SK-N-SH (cell line): ENCODE results near the gene TKTL2. TPM values are rescaled to one million over a fixed set of nuclear protein-coding genes. Genes with fewer than 3 reads are reported as not detected.

Source experiments
- CTCF ChIA-PET: fragments of 300-600, 350-600 bp; formaldehyde crosslinking; extraction: SDS; loops from one replicate; lab custom pipeline; 2021; lab: Yijun Ruan, JAX
- POLR2A ChIA-PET: fragments of 350-600 bp; sonication (Branson Sonifier 250); formaldehyde crosslinking; extraction: SDS; loops from one replicate; lab custom pipeline; 2020; ENCODE audit warnings: antibody characterized with exemption, inconsistent platforms; lab: Yijun Ruan, JAX
- DNase-seq: peaks from one replicate; pipeline ENCODE4 v3.0.0; 2012
- H2AFZ ChIP-seq: fragments of 200-600 bp; sonication (generic); 2 replicates; pipeline ENCODE4 v1.8.1; 2016; ENCODE audit warnings: antibody characterized with exemption, mild to moderate bottlenecking, low read depth
- H3F3A ChIP-seq: fragments of 200-600 bp; sonication (generic); replicated peaks from 2 replicates; pipeline ENCODE3; 2016; ENCODE audit warnings: antibody characterized with exemption, mild to moderate bottlenecking; ENCODE audit not compliant: insufficient read depth
- H3K27ac ChIP-seq, 2 experiments: fragments of 200-500 bp in 1 of 2; fragments of 200-600 bp in 1 of 2; sonication (Bioruptor generic) in 1 of 2; sonication (generic), shearing (Covaris generic) in 1 of 2; 2 replicates each; pipeline versions ENCODE4 v1.5.1 to v1.6.1; 2014 to 2016; ENCODE audit warnings: low read depth in 2 of 2, inconsistent platforms in 1 of 2, low read length in 1 of 2, mild to moderate bottlenecking in 1 of 2, mixed read lengths in 1 of 2
- H3K27me3 ChIP-seq: fragments of 200-600 bp; sonication (generic), shearing (Covaris generic); 2 replicates; pipeline ENCODE4 v1.6.1; 2016; ENCODE audit warnings: mixed run types; ENCODE audit not compliant: insufficient read depth
- H3K36me3 ChIP-seq, 2 experiments: fragments of 200-500 bp in 1 of 2; fragments of 200-600 bp in 1 of 2; sonication (Bioruptor generic) in 1 of 2; sonication (generic) in 1 of 2; replicated peaks in 1 of 2; 2 replicates each; pipeline versions ENCODE3 to v1.5.1; 2014 to 2016; ENCODE audit warnings: low read length in 1 of 2, mild to moderate bottlenecking in 1 of 2; ENCODE audit not compliant: insufficient read depth in 2 of 2, control insufficient read depth in 1 of 2
- H3K4me1 ChIP-seq, 2 experiments: fragments of 200-500 bp in 1 of 2; fragments of 200-600 bp in 1 of 2; sonication (Bioruptor generic) in 1 of 2; sonication (generic), shearing (Covaris generic) in 1 of 2; 2 replicates each; pipeline versions ENCODE4 v1.5.1 to v1.6.1; 2014 to 2016; ENCODE audit warnings: low read depth in 1 of 2, low read length in 1 of 2, mixed run types in 1 of 2; ENCODE audit not compliant: insufficient read depth in 2 of 2, control insufficient read depth in 1 of 2
- H3K4me2 ChIP-seq: fragments of 200-600 bp; sonication (generic), shearing (Covaris generic); 2 replicates; pipeline ENCODE4 v1.6.1; 2017; ENCODE audit warnings: mixed run types
- H3K4me3 ChIP-seq, 2 experiments: fragments of 200-500 bp in 1 of 2; fragments of 200-600 bp in 1 of 2; sonication (Bioruptor generic) in 1 of 2; sonication (generic), shearing (Covaris generic) in 1 of 2; 2 replicates each; pipeline versions ENCODE4 v1.5.1 to v1.8.1; 2014 to 2016; ENCODE audit warnings: low read depth in 2 of 2, inconsistent platforms in 1 of 2, low read length in 1 of 2, mild to moderate bottlenecking in 1 of 2, mixed read lengths in 1 of 2, moderate library complexity in 1 of 2
- H3K79me2 ChIP-seq: fragments of 200-600 bp; sonication (generic); 2 replicates; pipeline ENCODE4 v1.8.1; 2017; ENCODE audit warnings: mild to moderate bottlenecking; ENCODE audit not compliant: insufficient read depth
- H3K9ac ChIP-seq: fragments of 200-600 bp; sonication (generic); 2 replicates; pipeline ENCODE4 v1.6.1; 2017; ENCODE audit warnings: mixed run types
- H3K9me2 ChIP-seq: fragments of 200-600 bp; sonication (generic); 2 replicates; pipeline ENCODE4 v1.6.1; 2017; ENCODE audit warnings: mixed run types
- H3K9me3 ChIP-seq: fragments of 200-600 bp; sonication (generic); 2 replicates; pipeline ENCODE4 v1.6.1; 2017; ENCODE audit warnings: mixed run types, mild to moderate bottlenecking, moderate library complexity
- H4K20me1 ChIP-seq: fragments of 200-600 bp; sonication (generic); 2 replicates; pipeline ENCODE4 v1.6.1; 2017; ENCODE audit warnings: mild to moderate bottlenecking, mixed run types; ENCODE audit not compliant: insufficient read depth
- CHD2 ChIP-seq: fragments of 150-350 bp; IDR thresholded peaks from 2 replicates; pipeline ENCODE4 v1.6.1; 2018; ENCODE audit warnings: low read length; ENCODE audit not compliant: partially characterized antibody
- ELF1 ChIP-seq: IDR thresholded peaks from 2 replicates; pipeline ENCODE4 v1.4.0; 2012
- EZH2phosphoT487 ChIP-seq: fragments of 200-600 bp; sonication (generic); IDR thresholded peaks from 2 replicates; pipeline ENCODE4 v1.6.1; 2017; ENCODE audit warnings: low read depth, mixed run types, mild to moderate bottlenecking, antibody characterized with exemption, moderate library complexity, borderline replicate concordance
- FOSL2 ChIP-seq: IDR thresholded peaks from 2 replicates; pipeline ENCODE4 v1.4.0; 2012; ENCODE audit warnings: low read depth, mild to moderate bottlenecking, moderate library complexity, borderline replicate concordance
- FOXJ3 ChIP-seq: sonication (generic); formaldehyde crosslinking; IDR thresholded peaks from 2 replicates; pipeline ENCODE4 v1.5.1; 2020; ENCODE audit warnings: mild to moderate bottlenecking, missing genetic modification reagents
- FOXM1 ChIP-seq: IDR thresholded peaks from 2 replicates; pipeline ENCODE4 v1.4.0; 2012; ENCODE audit warnings: low read depth, mild to moderate bottlenecking
- GATA2 ChIP-seq: sonication (generic); formaldehyde crosslinking; IDR thresholded peaks from 2 replicates; pipeline ENCODE4 v1.5.0; 2020; ENCODE audit warnings: mild to moderate bottlenecking, missing genetic modification reagents
- MAX ChIP-seq: IDR thresholded peaks from 2 replicates; pipeline ENCODE4 v1.4.0; 2012; ENCODE audit warnings: low read depth
- MEF2A ChIP-seq: IDR thresholded peaks from 2 replicates; pipeline ENCODE4 v1.4.0; 2012; ENCODE audit warnings: low read depth, borderline replicate concordance
- MXI1 ChIP-seq: IDR thresholded peaks from 2 replicates; pipeline ENCODE4 v1.6.1; 2012; ENCODE audit warnings: mild to moderate bottlenecking, low read depth, low read length, improper control_type of control experiment
- NFIC ChIP-seq: IDR thresholded peaks from 2 replicates; pipeline ENCODE4 v1.4.0; 2012; ENCODE audit warnings: borderline replicate concordance
- RAD21 ChIP-seq: IDR thresholded peaks from 2 replicates; pipeline ENCODE4 v1.6.1; 2012; ENCODE audit warnings: mild to moderate bottlenecking, low read length
- RCOR1 ChIP-seq: fragments of 150-350 bp; IDR thresholded peaks from 2 replicates; pipeline ENCODE4 v1.6.1; 2017; ENCODE audit warnings: antibody characterized with exemption, low read length
- REST ChIP-seq: IDR thresholded peaks from 2 replicates; pipeline ENCODE4 v1.6.1; 2012; ENCODE audit warnings: mild to moderate bottlenecking, low read depth, low read length, moderate library complexity
- RFX5 ChIP-seq: IDR thresholded peaks from 2 replicates; pipeline ENCODE4 v1.6.1; 2012; ENCODE audit warnings: mild to moderate bottlenecking, improper control_type of control experiment, low read length
- USF2 ChIP-seq: fragments of 150-350 bp; IDR thresholded peaks from 2 replicates; pipeline ENCODE4 v1.6.1; 2017; ENCODE audit warnings: antibody characterized with exemption, low read length, low read depth, borderline replicate concordance
- YY1 ChIP-seq: IDR thresholded peaks from 2 replicates; pipeline ENCODE4 v1.4.0; 2012; ENCODE audit warnings: low read depth, mild to moderate bottlenecking
- WGBS: methylation state at CpG from one replicate; pipeline ENCODE4 v1.1.6; 2017; ENCODE audit warnings: low lambda C conversion rate; 5-methylcytosine and 5-hydroxymethylcytosine counted together
- polyA plus RNA-seq, 3 experiments: library from polyadenylated mRNA; depleted of rRNA; stranded (reverse); fragments of >200 nt; gene quantifications; 2 replicates each; pipeline ENCODE4 v1.2.3, GENCODE V29; 2012
- TF ChIP-seq, protein P1 (sequence below): IDR thresholded peaks from 2 replicates; pipeline ENCODE4; 2012

The TKTL2 gene
- polyA plus RNA-seq, 1 of the 3 experiments (the other 2 are of a cell fraction) = not detected

- DNase-seq = no peak
Observed at GRCh38 chr4:163476761-163477438, 3.3 kb upstream of the TKTL2 start.

More at GRCh38 chr4:163476761-163477438, 3.3 kb upstream of the TKTL2 start:
- H3K4me1 ChIP-seq = no peaks in the 10 kb centered on the region
- WGBS = 26% methylated on average over 5 of the region's 5 CpGs
- TF ChIP-seq CHD2 (no peak), FOXM1 (no peak), RCOR1 (no peak), REST (no peak), USF2 (no peak), FOXJ3 (no peak), MAX (no peak), MEF2A (no peak), ELF1 (no peak), RFX5 (no peak), YY1 (no peak), EZH2phosphoT487 (no peak), GATA2 (no peak), MXI1 (no peak), FOSL2 (no peak), RAD21 (no peak), NFIC (no peak)
- TF ChIP-seq, protein P1, sequence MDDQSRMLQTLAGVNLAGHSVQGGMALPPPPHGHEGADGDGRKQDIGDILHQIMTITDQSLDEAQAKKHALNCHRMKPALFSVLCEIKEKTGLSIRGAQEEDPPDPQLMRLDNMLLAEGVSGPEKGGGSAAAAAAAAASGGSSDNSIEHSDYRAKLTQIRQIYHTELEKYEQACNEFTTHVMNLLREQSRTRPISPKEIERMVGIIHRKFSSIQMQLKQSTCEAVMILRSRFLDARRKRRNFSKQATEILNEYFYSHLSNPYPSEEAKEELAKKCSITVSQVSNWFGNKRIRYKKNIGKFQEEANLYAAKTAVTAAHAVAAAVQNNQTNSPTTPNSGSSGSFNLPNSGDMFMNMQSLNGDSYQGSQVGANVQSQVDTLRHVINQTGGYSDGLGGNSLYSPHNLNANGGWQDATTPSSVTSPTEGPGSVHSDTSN = no peak
- no peaks in the 10 kb centered on the region for H4K20me1 ChIP-seq
- H2AFZ ChIP-seq = no peak overlapping the region; the same call in 1 of the 2 replicates
- H3K9ac ChIP-seq = no peak overlapping the region
- H3K36me3 ChIP-seq = no peaks in the 10 kb centered on the region
- no peaks in the 10 kb centered on the region for H3K79me2 ChIP-seq
- H3K27ac ChIP-seq = no peak overlapping the region
- ChIA-PET POLR2A (no interaction called here), CTCF (interaction anchor here (4.7 kb wide), 1 partner anchor 72 kb away, joined by 50 read pairs; no protein-coding TSS in a partner anchor)
- H3K9me3 ChIP-seq = no peaks in the 10 kb centered on the region
- no peak overlapping the region for H3K4me3 ChIP-seq
- H3F3A ChIP-seq = no peaks in the 10 kb centered on the region
- no peaks in the 10 kb centered on the region for H3K9me2 ChIP-seq
- H3K27me3 ChIP-seq = peaks cover 38% of the 10 kb centered on the region; the same call in 1 of the 2 replicates
- no peak overlapping the region for H3K4me2 ChIP-seq
